Measurements from ENCODE around the gene TBX4. TPM values are rescaled to one million over a fixed set of nuclear protein-coding genes. Genes with fewer than 3 reads are reported as not detected.

TBX4 gene
- total and polyA plus RNA-seq, 9 of the 15 experiments (the other 6 are each of a cell fraction or from before 2014, with no cell fraction given) = not detected

DNA sequence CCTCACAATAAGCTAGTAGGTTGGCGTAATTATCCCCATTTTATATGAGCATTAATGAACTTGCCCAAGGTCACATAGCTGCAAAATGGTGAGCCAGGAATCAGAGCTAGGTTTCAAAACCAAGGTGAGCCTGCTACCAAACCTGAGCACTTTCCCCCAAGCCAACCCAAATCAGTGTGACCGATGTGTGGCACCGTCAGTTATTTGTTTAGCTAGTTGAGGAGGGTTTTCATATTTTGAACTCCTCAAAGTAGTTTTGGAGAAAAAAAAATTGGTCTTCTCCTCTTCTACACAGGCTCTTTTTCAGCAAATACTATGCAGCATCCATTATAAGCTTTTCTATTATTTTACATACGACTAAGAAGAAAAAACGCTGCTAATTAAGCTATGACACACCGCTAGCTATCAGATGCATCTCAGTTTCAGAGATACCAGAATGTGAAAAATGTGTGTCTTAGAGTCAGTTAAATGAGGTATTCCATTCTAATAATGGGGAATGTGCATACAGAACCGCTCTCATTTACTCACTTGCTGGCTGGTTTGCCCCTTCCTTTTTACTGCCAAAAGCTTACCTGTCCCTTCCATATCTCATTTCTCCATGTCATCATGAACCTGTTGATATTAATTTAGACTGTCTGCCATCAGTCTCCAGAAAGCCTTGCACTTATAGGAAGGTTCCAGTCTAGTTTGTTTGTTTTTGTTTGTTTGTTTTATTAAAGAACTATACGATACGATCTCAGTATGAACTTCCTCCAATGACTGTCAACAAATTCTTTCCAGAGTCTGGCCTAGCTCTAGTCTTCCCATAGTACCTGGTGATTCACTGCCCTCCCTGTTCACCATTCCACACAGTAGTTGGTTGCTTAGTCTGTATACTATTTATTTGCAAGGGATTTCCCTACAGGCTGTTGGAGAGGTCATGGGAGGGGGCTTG is 2.2 kb upstream of the TBX4 start:
- ATAC-seq = no peak
- in situ Hi-C loops (cut with MboI) = loop anchor here (25.0 kb wide), 1 partner anchor 662 kb away; no protein-coding TSS in a partner anchor
- POLR2A ChIA-PET = interaction anchor here (0.6 kb wide), 1 partner anchor 23 kb away, joined by 3 read pairs; no protein-coding TSS in a partner anchor
- Histone ChIP-seq H3K27ac (ENCODE audit: extremely low read depth, low read depth, low read length) (no peak overlapping the region), H3K4me2 (ENCODE audit: insufficient read depth, low read length) (no peak overlapping the region), H3K9me3 (replicated peaks; ENCODE audit: control insufficient read depth, insufficient read depth, low read depth, low read length) (no peaks in the 10 kb centered on the region), H3K9me1 (ENCODE audit: control insufficient read depth, insufficient read depth, low read length) (no peaks in the 10 kb centered on the region), H3K36me3 (ENCODE audit: control insufficient read depth, insufficient read depth, low read length) (no peaks in the 10 kb centered on the region), H4K20me1 (replicated peaks; ENCODE audit: control insufficient read depth, insufficient read depth, low read length) (no peaks in the 10 kb centered on the region), H3K9ac (ENCODE audit: insufficient read depth in 1 of 2, low read depth in 2 of 2, low read length in 2 of 2) (no peak overlapping the region), H2AFZ (ENCODE audit: low read depth, low read length) (no peak overlapping the region), H3K79me2 (ENCODE audit: control insufficient read depth, insufficient read depth, low read length) (no peaks in the 10 kb centered on the region), H3K4me1 (replicated peaks in 1 of 2; ENCODE audit: control insufficient read depth in 2 of 2, insufficient read depth in 2 of 2, low read length in 2 of 2) (peaks cover 0 to 23% of the 10 kb centered on the region in 2 experiments; a peak in 2 of 5 replicates), H3K4me3 (no peak overlapping the region), H3K27me3 (ENCODE audit: control insufficient read depth in 2 of 2, insufficient read depth in 2 of 2, low read length in 2 of 2) (peaks cover 16 to 41% of the 10 kb centered on the region in 2 experiments; a peak in 4 of 5 replicates)
- no peak for DNase-seq (ENCODE audit: extremely low read depth in 1 of 4, low spot score in 3 of 4)
- TF ChIP-seq CHD4 (IDR thresholded peaks at IDR 0.05; ENCODE audit: insufficient read depth, insufficient replicate concordance, low read depth, low read length, poor library complexity, severe bottlenecking) = no peak
- TF ChIP-seq, protein P1, sequence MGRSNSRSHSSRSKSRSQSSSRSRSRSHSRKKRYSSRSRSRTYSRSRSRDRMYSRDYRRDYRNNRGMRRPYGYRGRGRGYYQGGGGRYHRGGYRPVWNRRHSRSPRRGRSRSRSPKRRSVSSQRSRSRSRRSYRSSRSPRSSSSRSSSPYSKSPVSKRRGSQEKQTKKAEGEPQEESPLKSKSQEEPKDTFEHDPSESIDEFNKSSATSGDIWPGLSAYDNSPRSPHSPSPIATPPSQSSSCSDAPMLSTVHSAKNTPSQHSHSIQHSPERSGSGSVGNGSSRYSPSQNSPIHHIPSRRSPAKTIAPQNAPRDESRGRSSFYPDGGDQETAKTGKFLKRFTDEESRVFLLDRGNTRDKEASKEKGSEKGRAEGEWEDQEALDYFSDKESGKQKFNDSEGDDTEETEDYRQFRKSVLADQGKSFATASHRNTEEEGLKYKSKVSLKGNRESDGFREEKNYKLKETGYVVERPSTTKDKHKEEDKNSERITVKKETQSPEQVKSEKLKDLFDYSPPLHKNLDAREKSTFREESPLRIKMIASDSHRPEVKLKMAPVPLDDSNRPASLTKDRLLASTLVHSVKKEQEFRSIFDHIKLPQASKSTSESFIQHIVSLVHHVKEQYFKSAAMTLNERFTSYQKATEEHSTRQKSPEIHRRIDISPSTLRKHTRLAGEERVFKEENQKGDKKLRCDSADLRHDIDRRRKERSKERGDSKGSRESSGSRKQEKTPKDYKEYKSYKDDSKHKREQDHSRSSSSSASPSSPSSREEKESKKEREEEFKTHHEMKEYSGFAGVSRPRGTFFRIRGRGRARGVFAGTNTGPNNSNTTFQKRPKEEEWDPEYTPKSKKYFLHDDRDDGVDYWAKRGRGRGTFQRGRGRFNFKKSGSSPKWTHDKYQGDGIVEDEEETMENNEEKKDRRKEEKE (IDR thresholded peaks at IDR 0.05; ENCODE audit: borderline replicate concordance in 1 of 2, control insufficient read depth in 1 of 2, low read depth in 2 of 2, low read length in 1 of 2) = peak in 1 of 2 experiments; percentile 15; a peak in 1 of 4 replicates
- intact Hi-C loops (cut with micrococcal nuclease) = no loop called here
- no peak for FAIRE-seq
- 3% methylated on average over 9 of the region's 9 CpGs for WGBS (ENCODE audit: insufficient coverage, low coverage, missing lambda C conversion rate)
- BruUV-seq (replicated peaks) = no TSS peak
- CTCF ChIA-PET (ENCODE audit: low intra/inter-chr PET ratio) = no interaction called here

All from K562 (cell line).